Esophagus squamous epithelium (tissue), 5 donors: Measurements from ENCODE around the gene PI4KA. TPM values are rescaled to one million over a fixed set of nuclear protein-coding genes. Genes with fewer than 3 reads are reported as not detected.
"Not testable (repeated sequence)": the region's sequence is repeated elsewhere in the genome, so short reads cannot be mapped to it uniquely, and the experiment has no call there.

Experiments used
- DNase-seq: peaks from one replicate; lab custom pipeline; 2025; lab: John Stamatoyannopoulos, UW
- H3K27ac ChIP-seq, 4 donors: fragments of 200-600 bp; sonication (generic); one replicate each; pipeline ENCODE4 v1.5.1; 2016 to 2019; ENCODE audit warnings: mild to moderate bottlenecking in 1 of 4
- H3K27me3 ChIP-seq, 4 donors: fragments of 200-600 bp; sonication (generic); 1 replicate in 3 of 4; 2 replicates in 1 of 4; pipeline versions ENCODE4 v1.5.1 to v1.6.0; 2017 to 2021; ENCODE audit warnings: antibody characterized with exemption in 1 of 4
- H3K36me3 ChIP-seq, 3 donors: fragments of 200-600 bp; sonication (generic); one replicate each; pipeline ENCODE4 v1.5.1; 2016 to 2019
- H3K4me1 ChIP-seq, 3 donors: fragments of 200-600 bp; sonication (generic); one replicate each; pipeline ENCODE4 v1.5.1; 2017 to 2019
- H3K4me3 ChIP-seq, 4 donors: fragments of 200-600 bp; sonication (generic); 1 replicate in 3 of 4; 2 replicates in 1 of 4; pipeline ENCODE4 v1.5.1; 2016 to 2019; ENCODE audit warnings: mild to moderate bottlenecking in 2 of 4, moderate library complexity in 1 of 4
- H3K9me3 ChIP-seq, 3 donors: fragments of 200-600 bp; sonication (generic); one replicate each; pipeline ENCODE4 v1.5.1; 2016 to 2019
- CTCF ChIP-seq, 6 experiments: fragments of 450-650 bp in 4 of 6; fragments of 200-600 bp in 2 of 6; sonication (generic) in 2 of 6; IDR thresholded peaks; one replicate each; pipeline ENCODE4 v1.5.1; 2016 to 2019; ENCODE audit warnings: antibody characterized with exemption in 6 of 6, mild to moderate bottlenecking in 4 of 6, moderate library complexity in 4 of 6
- POLR2A ChIP-seq, 4 donors: fragments of 450-650 bp; IDR thresholded peaks; one replicate each; pipeline ENCODE4 v1.6.1; 2017; ENCODE audit warnings: antibody characterized with exemption in 4 of 4, mild to moderate bottlenecking in 4 of 4, moderate library complexity in 3 of 4
- WGBS, 2 donors: methylation state at CpG; one replicate each; pipeline ENCODE4 v1.1.5; 2018; 5-methylcytosine and 5-hydroxymethylcytosine counted together
- intact Hi-C: fragments of 100-400 bp; cut with DNase I; formaldehyde crosslinking; loops from one replicate; pipeline ENCODE4 v1.15.0; 2022
- total RNA-seq, 4 donors: library from RNA; depleted of rRNA; stranded (reverse); fragments of >200 nt; gene quantifications; one replicate each; pipeline ENCODE4 v1.1.0, GENCODE V29; 2016
- donor health status: DM: yes; HTN: yes; CAD: no.

PI4KA gene
- total RNA-seq, 4 donors from 2014 or later = 25.4 to 48.6 (median 33.8) TPM

- H3K36me3 ChIP-seq = no peaks in the 10 kb centered on the region
- H3K4me1 ChIP-seq = no peaks in the 10 kb centered on the region
- no peak for DNase-seq
- intact Hi-C loops = no loop called here
- H3K4me3 ChIP-seq = no peak overlapping the region
- H3K9me3 ChIP-seq = no peaks in the 10 kb centered on the region
- no peak for TF ChIP-seq POLR2A (IDR thresholded peaks at IDR 0.05)
- TF ChIP-seq CTCF (IDR thresholded peaks at IDR 0.05) = no peak
- 74 to 75% methylated on average over 2 of the region's 2 CpGs for WGBS, 2 donors
- H3K27me3 ChIP-seq = peaks cover 0 to 31% (median 0%) of the 10 kb centered on the region in 4 donors
- H3K27ac ChIP-seq = no peak overlapping the region
These were observed 180.8 kb downstream of the PI4KA start for GRCh38 chr22:20677684-20678242.

GRCh38 chr22:20675613-20676012, 183.0 kb downstream of the PI4KA start:
- peaks cover 0 to 51% (median 0%) of the 10 kb centered on the region in 4 donors for H3K27me3 ChIP-seq
- DNase-seq, H3K27ac ChIP-seq, H3K4me3 ChIP-seq, H3K4me1 ChIP-seq, H3K9me3 ChIP-seq, H3K36me3 ChIP-seq, intact Hi-C loops: not testable (repeated sequence)
- 83 to 100% methylated on average over 1 of the region's 1 CpG for WGBS, 2 donors

- no peaks in the 10 kb centered on the region for H3K36me3 ChIP-seq
- H3K4me3 ChIP-seq = no peak overlapping the region
- no peak overlapping the region for H3K27ac ChIP-seq
- no peak for TF ChIP-seq POLR2A (IDR thresholded peaks at IDR 0.05)
- TF ChIP-seq CTCF (IDR thresholded peaks at IDR 0.05) = no peak
- H3K4me1 ChIP-seq = peaks cover 0 to 7% (median 0%) of the 10 kb centered on the region in 3 donors
- DNase-seq = no peak
- peaks cover 0 to 56% (median 0%) of the 10 kb centered on the region in 4 donors for H3K27me3 ChIP-seq
- no peaks in the 10 kb centered on the region for H3K9me3 ChIP-seq
- intact Hi-C loops = no loop called here
These were observed 183.6 kb downstream of the PI4KA start for GRCh38 chr22:20674998-20675397.

GRCh38 chr22:20673295-20674195, 185.1 kb downstream of the PI4KA start:
- no peaks in the 10 kb centered on the region for H3K9me3 ChIP-seq
- peaks cover 0 to 7% (median 0%) of the 10 kb centered on the region in 3 donors for H3K4me1 ChIP-seq
- DNase-seq = no peak
- no peak overlapping the region for H3K27ac ChIP-seq
- H3K27me3 ChIP-seq = peaks cover 0 to 65% (median 0%) of the 10 kb centered on the region in 4 donors
- H3K36me3 ChIP-seq = no peaks in the 10 kb centered on the region
- intact Hi-C loops = no loop called here
- TF ChIP-seq CTCF (IDR thresholded peaks at IDR 0.05) (no peak), POLR2A (IDR thresholded peaks at IDR 0.05) (no peak)
- WGBS, 2 donors = 68 to 71% methylated on average over 5 of the region's 5 CpGs
- no peak overlapping the region for H3K4me3 ChIP-seq

- no peak overlapping the region for H3K27ac ChIP-seq
- intact Hi-C loops = no loop called here
- H3K4me3 ChIP-seq = no peak overlapping the region
- H3K4me1 ChIP-seq = peaks cover 0 to 7% (median 0%) of the 10 kb centered on the region in 3 donors
- DNase-seq = no peak
- WGBS, 2 donors = 73 to 74% methylated on average over 3 of the region's 3 CpGs
- no peak for TF ChIP-seq CTCF (IDR thresholded peaks at IDR 0.05)
- TF ChIP-seq POLR2A (IDR thresholded peaks at IDR 0.05) = no peak
- H3K27me3 ChIP-seq = peaks cover 0 to 69% (median 0%) of the 10 kb centered on the region in 4 donors
- no peaks in the 10 kb centered on the region for H3K9me3 ChIP-seq
- no peaks in the 10 kb centered on the region for H3K36me3 ChIP-seq
These were observed 185.9 kb downstream of the PI4KA start for GRCh38 chr22:20672732-20673131.
